SJSA1 (cell line): ENCODE data around the gene INSYN2B. TPM values are rescaled to one million over a fixed set of nuclear protein-coding genes. Genes with fewer than 3 reads are reported as not detected.

Experiments used
- DNase-seq, 2 experiments: peaks; one replicate each; pipeline ENCODE4 v3.0.0-alpha.2; 2015 to 2020; ENCODE audit warnings: low spot score in 2 of 2, low read depth in 1 of 2
- H3K27ac ChIP-seq: fragments of 250-450 bp; sonication (Bioruptor Pico); 2 replicates; pipeline ENCODE4 v1.5.1; 2020; ENCODE audit warnings: mild to moderate bottlenecking, moderate library complexity
- H3K27me3 ChIP-seq: fragments of 250-450 bp; sonication (Bioruptor Pico); replicated peaks from 2 replicates; pipeline ENCODE4 v1.5.1; 2020; ENCODE audit warnings: mild to moderate bottlenecking, moderate library complexity
- H3K36me3 ChIP-seq: fragments of 250-450 bp; sonication (Bioruptor Pico); 2 replicates; pipeline ENCODE4 v1.5.1; 2020; ENCODE audit warnings: mild to moderate bottlenecking
- H3K4me1 ChIP-seq: fragments of 250-450 bp; sonication (Bioruptor Pico); replicated peaks from 2 replicates; pipeline ENCODE4 v1.6.1; 2021; ENCODE audit warnings: mild to moderate bottlenecking
- H3K4me3 ChIP-seq: fragments of 250-450 bp; sonication (Bioruptor Pico); 2 replicates; pipeline ENCODE4 v1.5.1; 2020; ENCODE audit warnings: mild to moderate bottlenecking
- H3K9me3 ChIP-seq: fragments of 250-450 bp; sonication (Bioruptor Pico); replicated peaks from 2 replicates; pipeline ENCODE4 v1.5.1; 2020; ENCODE audit warnings: mild to moderate bottlenecking
- total RNA-seq: library from RNA; depleted of rRNA; stranded (reverse); fragments of >200 nt; shearing (Covaris generic); gene quantifications from 2 replicates; pipeline ENCODE4 v1.2.3, GENCODE V29; 2014

INSYN2B gene
- total RNA-seq, 1 experiment from 2014 or later: 3.8 TPM

- H3K9me3 ChIP-seq: no peaks in the 10 kb centered on the region; the same call in 1 of the 2 replicates
- H3K27ac ChIP-seq: no peak overlapping the region
- DNase-seq: no peak
- no peaks in the 10 kb centered on the region for H3K4me1 ChIP-seq
- no peak overlapping the region for H3K4me3 ChIP-seq
- peaks cover 8% of the 10 kb centered on the region for H3K27me3 ChIP-seq
- H3K36me3 ChIP-seq: no peaks in the 10 kb centered on the region
These were observed 12.6 kb upstream of the INSYN2B start for GRCh38 chr5:169992789-169993484.

- Histone ChIP-seq H3K27ac (no peak overlapping the region), H3K36me3 (no peaks in the 10 kb centered on the region), H3K9me3 (no peaks in the 10 kb centered on the region; the same call in 1 of the 2 replicates), H3K4me3 (no peak overlapping the region), H3K27me3 (peaks cover 12% of the 10 kb centered on the region), H3K4me1 (no peaks in the 10 kb centered on the region)
- DNase-seq: no peak
These were observed 11.0 kb upstream of the INSYN2B start for GRCh38 chr5:169991115-169991869.

- no peak overlapping the region for H3K4me3 ChIP-seq
- no peaks in the 10 kb centered on the region for H3K36me3 ChIP-seq
- H3K9me3 ChIP-seq: no peaks in the 10 kb centered on the region; the same call in 1 of the 2 replicates
- peaks cover 9% of the 10 kb centered on the region; the same call in 1 of the 2 replicates for H3K27me3 ChIP-seq
- H3K4me1 ChIP-seq: no peaks in the 10 kb centered on the region
- no peak overlapping the region for H3K27ac ChIP-seq
- no peak for DNase-seq
These were observed 9.1 kb upstream of the INSYN2B start for GRCh38 chr5:169989365-169989764.

- Histone ChIP-seq H3K27me3 (peaks cover 9% of the 10 kb centered on the region; the same call in 1 of the 2 replicates), H3K4me3 (no peak overlapping the region), H3K36me3 (no peaks in the 10 kb centered on the region), H3K9me3 (no peaks in the 10 kb centered on the region; the same call in 1 of the 2 replicates), H3K4me1 (no peaks in the 10 kb centered on the region), H3K27ac (no peak overlapping the region)
- DNase-seq: no peak
These were observed 8.7 kb upstream of the INSYN2B start for GRCh38 chr5:169988947-169989346.

GRCh38 chr5:169988206-169988605 lies 7.9 kb upstream of the INSYN2B start:
- Histone ChIP-seq H3K27me3 (peaks cover 9% of the 10 kb centered on the region; the same call in 1 of the 2 replicates), H3K27ac (no peak overlapping the region), H3K4me1 (no peaks in the 10 kb centered on the region), H3K4me3 (no peak overlapping the region), H3K36me3 (no peaks in the 10 kb centered on the region), H3K9me3 (no peaks in the 10 kb centered on the region; the same call in 1 of the 2 replicates)
- no peak for DNase-seq

GRCh38 chr5:169979871-169980270 lies 424 bp downstream of the INSYN2B start:
- Histone ChIP-seq H3K27ac (peak overlapping the region; percentile 49), H3K36me3 (no peaks in the 10 kb centered on the region), H3K27me3 (no peaks in the 10 kb centered on the region), H3K4me1 (peaks cover 46% of the 10 kb centered on the region), H3K9me3 (no peaks in the 10 kb centered on the region), H3K4me3 (peak overlapping the region; percentile 36)
- DNase-seq: no peak

GRCh38 chr5:169978714-169979113 lies 1.6 kb downstream of the INSYN2B start:
- DNase-seq: no peak
- Histone ChIP-seq H3K27ac (no peak overlapping the region), H3K4me3 (no peak overlapping the region), H3K9me3 (no peaks in the 10 kb centered on the region), H3K4me1 (peaks cover 54% of the 10 kb centered on the region), H3K27me3 (no peaks in the 10 kb centered on the region), H3K36me3 (no peaks in the 10 kb centered on the region)

- Histone ChIP-seq H3K27ac (no peak overlapping the region), H3K4me3 (no peak overlapping the region), H3K4me1 (peaks cover 58% of the 10 kb centered on the region), H3K36me3 (no peaks in the 10 kb centered on the region), H3K27me3 (no peaks in the 10 kb centered on the region), H3K9me3 (no peaks in the 10 kb centered on the region)
- DNase-seq: no peak
These were observed 6.0 kb downstream of the INSYN2B start for GRCh38 chr5:169974121-169974770.

GRCh38 chr5:169973056-169973455 lies 7.2 kb downstream of the INSYN2B start:
- Histone ChIP-seq H3K36me3 (no peaks in the 10 kb centered on the region), H3K27me3 (no peaks in the 10 kb centered on the region), H3K27ac (no peak overlapping the region), H3K9me3 (no peaks in the 10 kb centered on the region), H3K4me3 (no peak overlapping the region), H3K4me1 (peaks cover 46% of the 10 kb centered on the region)
- DNase-seq: no peak

- no peaks in the 10 kb centered on the region for H3K36me3 ChIP-seq
- DNase-seq: no peak
- H3K27me3 ChIP-seq: no peaks in the 10 kb centered on the region
- peaks cover 33% of the 10 kb centered on the region for H3K4me1 ChIP-seq
- no peaks in the 10 kb centered on the region for H3K9me3 ChIP-seq
- no peak overlapping the region for H3K4me3 ChIP-seq
- H3K27ac ChIP-seq: peak overlapping the region; percentile 70
These were observed 8.5 kb downstream of the INSYN2B start for GRCh38 chr5:169971780-169972179.

- Histone ChIP-seq H3K36me3 (no peaks in the 10 kb centered on the region), H3K27ac (peak overlapping the region; percentile 70), H3K9me3 (no peaks in the 10 kb centered on the region), H3K27me3 (no peaks in the 10 kb centered on the region), H3K4me1 (peaks cover 27% of the 10 kb centered on the region), H3K4me3 (no peak overlapping the region)
- peak; percentile 87 to 89 for DNase-seq
These were observed 9.2 kb downstream of the INSYN2B start for GRCh38 chr5:169970911-169971765.

- peaks cover 25% of the 10 kb centered on the region for H3K4me1 ChIP-seq
- no peak overlapping the region for H3K4me3 ChIP-seq
- H3K27ac ChIP-seq: peak overlapping the region; percentile 70
- no peaks in the 10 kb centered on the region for H3K27me3 ChIP-seq
- no peaks in the 10 kb centered on the region for H3K36me3 ChIP-seq
- H3K9me3 ChIP-seq: no peaks in the 10 kb centered on the region
- no peak for DNase-seq
These were observed 10.0 kb downstream of the INSYN2B start for GRCh38 chr5:169970339-169970738.

GRCh38 chr5:169964246-169964645 lies 16.0 kb downstream of the INSYN2B start:
- no peak for DNase-seq
- no peaks in the 10 kb centered on the region for H3K36me3 ChIP-seq
- H3K4me3 ChIP-seq: no peak overlapping the region
- H3K4me1 ChIP-seq: no peaks in the 10 kb centered on the region
- H3K27ac ChIP-seq: no peak overlapping the region
- H3K9me3 ChIP-seq: no peaks in the 10 kb centered on the region
- H3K27me3 ChIP-seq: no peaks in the 10 kb centered on the region
